Measurements from ENCODE around the gene MYO5C. TPM values are rescaled to one million over a fixed set of nuclear protein-coding genes. Genes with fewer than 3 reads are reported as not detected.

Gene MYO5C
- total and polyA plus RNA-seq, 5 donors from 2014 or later = 0.60 to 4.1 (median 1.5) TPM

- H3K4me1 ChIP-seq (ENCODE audit: control insufficient read depth, insufficient read depth, low read length, poor library complexity, severe bottlenecking) = no peaks in the 10 kb centered on the region
Observed at GRCh38 chr15:52144656-52145178, 150.9 kb downstream of the MYO5C start.

DNA sequence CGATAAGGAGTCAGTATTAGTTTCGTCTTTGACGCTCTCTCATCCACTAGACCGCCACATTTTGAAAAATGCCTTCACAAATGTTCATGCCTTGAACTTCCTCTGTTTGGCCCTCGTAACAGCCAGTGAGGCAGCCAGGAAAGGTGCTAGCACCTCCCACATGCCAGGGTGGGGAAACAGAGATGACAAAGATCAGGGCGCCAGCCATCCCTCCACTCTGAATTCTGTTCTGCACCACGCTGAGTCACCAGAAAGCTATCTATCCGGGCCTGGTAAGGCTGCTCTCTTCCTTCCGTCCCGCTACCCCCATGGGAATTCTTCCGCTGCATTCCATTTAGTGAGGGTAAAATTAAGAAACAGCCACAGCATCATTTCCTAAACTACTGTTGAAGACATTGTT is 151.7 kb downstream of the MYO5C start:
- H3K27me3 Mint-ChIP-seq = no peaks in the 10 kb centered on the region
- no peaks in the 10 kb centered on the region for H3K9me3 Mint-ChIP-seq
- H3K36me3 ChIP-seq (ENCODE audit: control insufficient read depth, insufficient read depth, low read length) = peaks cover 72% of the 10 kb centered on the region
- H3K36me3 Mint-ChIP-seq = peaks cover 42% of the 10 kb centered on the region
- peaks cover 0 to 5% (median 4%) of the 10 kb centered on the region in 4 donors for H3K4me1 Mint-ChIP-seq
- no peaks in the 10 kb centered on the region for H3K4me1 ChIP-seq (ENCODE audit: control insufficient read depth, insufficient read depth, low read length, poor library complexity, severe bottlenecking)
- H3K4me3 ChIP-seq (ENCODE audit: low read depth, low read length) = no peak overlapping the region
- no peaks in the 10 kb centered on the region for H3K9me3 ChIP-seq (ENCODE audit: control insufficient read depth in 2 of 2, low read length in 2 of 2)
- no peak for DNase-seq
- no peak overlapping the region for H3K4me3 Mint-ChIP-seq
- no peak overlapping the region for H3K27ac ChIP-seq (ENCODE audit: insufficient read depth, low read length, poor library complexity, severe bottlenecking)
- H3K27ac Mint-ChIP-seq = no peak overlapping the region
- ATAC-seq (ENCODE audit: low read depth in 2 of 2) = no peak
- no peaks in the 10 kb centered on the region for H3K27me3 ChIP-seq (ENCODE audit: control insufficient read depth, insufficient read depth, low read length)

More at GRCh38 chr15:52144656-52145178, 150.9 kb downstream of the MYO5C start:
- no peak for DNase-seq
- Mint-ChIP-seq H3K9me3 (no peaks in the 10 kb centered on the region), H3K27me3 (no peaks in the 10 kb centered on the region), H3K27ac (no peak overlapping the region), H3K4me1 (peaks cover 0 to 4% (median 3%) of the 10 kb centered on the region in 4 donors), H3K36me3 (peaks cover 41% of the 10 kb centered on the region), H3K4me3 (no peak overlapping the region)
- Histone ChIP-seq H3K4me3 (ENCODE audit: low read depth, low read length) (no peak overlapping the region), H3K36me3 (ENCODE audit: control insufficient read depth, insufficient read depth, low read length) (peaks cover 74% of the 10 kb centered on the region), H3K27me3 (ENCODE audit: control insufficient read depth, insufficient read depth, low read length) (no peaks in the 10 kb centered on the region), H3K9me3 (ENCODE audit: control insufficient read depth in 2 of 2, low read length in 2 of 2) (no peaks in the 10 kb centered on the region), H3K27ac (ENCODE audit: insufficient read depth, low read length, poor library complexity, severe bottlenecking) (no peak overlapping the region)
- ATAC-seq (ENCODE audit: low read depth in 2 of 2) = no peak

Other genes starting within 250 kb of the MYO5C start
- 0.42 TPM for gene BCL2L10, start 183.0 kb downstream of the MYO5C start, total RNA-seq
- gene BCL2L10, start 183.0 kb downstream of the MYO5C start, polyA plus RNA-seq = under 1 TPM in 1 of 4 donors, not detected in 3; 0.23 TPM
- 87.6 TPM for gene GNB5, start 104.4 kb downstream of the MYO5C start, total RNA-seq
- gene GNB5, start 104.4 kb downstream of the MYO5C start, polyA plus RNA-seq = 10 to 100 TPM; 64.3 to 66.5 (median 65.3) TPM
- gene MYO5A, start 233.1 kb upstream of the MYO5C start, total RNA-seq = 63.3 TPM
- 10 to 100 TPM in 2 of 4 donors, 1 to 10 TPM in 2; 6.1 to 14.6 (median 10.6) TPM for gene MYO5A, start 233.1 kb upstream of the MYO5C start, polyA plus RNA-seq